Measurements from ENCODE around the gene KNCN. TPM values are rescaled to one million over a fixed set of nuclear protein-coding genes. Genes with fewer than 3 reads are reported as not detected.

KNCN gene
- total RNA-seq, 1 donor from 2014 or later: not detected

- DNase-seq (no peak), ATAC-seq (no peak)
- intact Hi-C loops (cut with micrococcal nuclease): no loop called here
Observed at GRCh38 chr1:46515576-46515975, 35.9 kb downstream of the KNCN start.

- DNase-seq (no peak), ATAC-seq (no peak)
- intact Hi-C loops (cut with micrococcal nuclease): no loop called here
Observed at GRCh38 chr1:46513536-46513935, 37.9 kb downstream of the KNCN start.

GRCh38 chr1:46512792-46513190 is 38.7 kb downstream of the KNCN start:
- no peak for DNase-seq
- no peak for ATAC-seq
- intact Hi-C loops (cut with micrococcal nuclease): no loop called here

DNA sequence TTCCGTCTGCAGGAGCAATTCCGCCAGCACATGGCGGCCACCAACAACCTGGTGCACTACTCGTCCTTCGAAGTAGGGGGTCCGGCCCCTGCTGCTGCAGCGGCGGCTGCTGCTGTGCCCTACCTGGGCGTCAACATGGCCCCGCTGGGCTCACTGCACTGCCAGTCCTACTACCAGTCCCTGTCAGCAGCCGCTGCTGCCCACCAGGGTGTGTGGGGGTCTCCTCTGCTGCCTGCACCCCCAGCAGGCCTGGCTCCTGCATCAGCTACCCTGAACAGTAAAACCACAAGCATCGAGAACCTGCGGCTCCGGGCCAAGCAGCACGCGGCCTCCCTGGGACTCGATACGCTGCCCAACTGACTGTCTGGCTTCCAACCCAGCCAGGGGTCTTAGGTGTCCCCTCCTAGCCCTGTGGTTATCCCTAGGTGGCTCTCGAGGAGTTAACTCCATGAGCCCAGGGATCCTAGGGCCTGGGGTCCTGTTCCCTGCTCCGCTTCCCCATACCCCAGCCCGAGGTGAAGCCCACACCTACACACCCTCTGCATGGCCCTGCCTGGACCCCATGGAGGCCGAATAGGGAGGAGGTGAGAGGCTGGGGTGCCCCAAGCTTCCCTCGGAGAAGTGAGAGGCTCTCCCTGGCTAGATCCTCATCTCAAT is 39.2 kb downstream of the KNCN start:
- no peak for DNase-seq
- intact Hi-C loops (cut with micrococcal nuclease): no loop called here
- ATAC-seq: no peak

DNA sequence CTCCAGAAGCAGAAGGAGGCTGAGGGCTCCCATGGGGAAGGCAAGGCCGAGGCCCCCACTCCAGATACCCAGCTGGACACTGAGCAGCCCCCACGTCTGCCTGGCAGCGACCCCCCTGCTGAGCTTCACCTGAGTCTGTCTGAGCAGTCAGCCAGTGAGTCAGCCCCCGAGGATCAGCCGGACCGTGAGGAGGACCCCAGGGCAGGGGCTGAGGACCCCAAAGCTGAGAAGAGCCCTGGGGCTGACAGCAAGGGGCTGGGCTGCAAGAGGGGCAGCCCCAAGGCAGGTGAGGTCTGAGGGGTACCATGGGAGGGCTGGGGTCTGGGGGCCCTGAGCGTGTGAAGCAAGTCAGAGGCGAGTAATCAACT is 40.5 kb downstream of the KNCN start:
- ATAC-seq: no peak
- intact Hi-C loops (cut with micrococcal nuclease): no loop called here
- no peak for DNase-seq

DNA sequence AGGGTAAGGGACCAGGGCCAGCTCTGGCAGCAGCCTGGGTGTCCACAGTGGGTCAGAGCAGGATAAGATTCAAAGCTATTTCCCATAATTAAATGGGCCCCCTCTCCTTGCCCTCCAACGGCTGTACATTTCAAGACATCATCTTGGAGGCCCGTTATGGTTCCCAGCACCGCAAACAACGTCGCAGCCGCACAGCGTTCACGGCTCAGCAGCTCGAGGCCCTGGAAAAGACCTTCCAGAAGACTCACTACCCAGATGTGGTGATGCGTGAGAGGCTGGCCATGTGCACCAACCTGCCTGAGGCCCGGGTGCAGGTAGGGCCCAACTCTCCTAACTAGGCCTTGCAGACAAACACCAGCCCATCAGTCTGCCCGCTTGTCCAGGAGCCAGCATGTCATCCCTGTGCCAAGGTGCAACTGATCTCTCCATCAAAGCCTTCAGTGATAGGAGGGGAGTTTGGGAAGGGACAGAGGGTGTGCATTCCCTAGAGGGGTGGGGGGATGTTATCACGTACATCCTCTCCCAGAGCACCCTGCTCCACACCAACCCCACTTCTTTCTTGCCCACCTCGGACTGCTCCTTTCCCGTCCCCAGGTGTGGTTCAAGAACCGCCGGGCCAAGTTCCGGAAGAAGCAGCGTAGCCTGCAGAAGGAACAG is 41.0 kb downstream of the KNCN start:
- intact Hi-C loops (cut with micrococcal nuclease): no loop called here
- DNase-seq (no peak), ATAC-seq (no peak)

- intact Hi-C loops (cut with micrococcal nuclease): no loop called here
- DNase-seq: no peak
- no peak for ATAC-seq
Observed at GRCh38 chr1:46508757-46509156, 42.7 kb downstream of the KNCN start.

DNA sequence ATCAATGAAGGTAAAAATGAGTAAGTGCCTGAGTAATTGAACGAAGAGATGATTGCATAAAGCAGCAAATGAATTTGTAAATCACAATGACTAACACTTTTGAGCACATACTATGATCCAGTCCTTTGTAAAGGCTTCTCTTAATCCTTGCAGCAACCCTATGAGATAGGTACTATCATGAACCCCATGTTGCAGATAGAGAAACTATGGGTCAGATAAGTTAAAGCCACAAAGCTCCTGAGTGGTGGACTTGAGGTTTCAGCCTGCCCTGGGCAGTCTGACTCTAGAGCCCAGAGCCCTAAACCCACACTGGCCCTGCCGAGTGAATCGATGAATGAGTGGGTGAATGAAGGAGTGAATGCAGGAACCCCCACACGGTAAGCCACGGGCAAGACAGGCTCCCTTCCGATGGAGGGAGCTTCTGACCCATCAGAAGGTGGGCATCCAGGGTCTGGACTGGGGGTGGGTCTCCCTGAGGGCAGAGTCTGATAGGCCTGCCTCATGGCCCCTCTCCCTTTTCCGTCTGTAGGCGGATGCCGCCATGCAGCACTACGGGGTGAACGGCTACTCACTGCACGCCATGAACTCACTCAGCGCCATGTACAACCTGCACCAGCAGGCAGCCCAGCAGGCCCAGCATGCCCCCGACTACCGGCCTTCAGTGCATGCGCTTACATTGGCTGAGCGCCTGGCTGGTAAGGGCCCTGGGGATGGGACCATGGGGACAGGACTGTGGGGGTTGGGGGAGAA is 44.8 kb downstream of the KNCN start:
- intact Hi-C loops (cut with micrococcal nuclease): no loop called here
- DNase-seq: no peak
- no peak for ATAC-seq

GRCh38 chr1:46503421-46503820 is 48.0 kb downstream of the KNCN start:
- DNase-seq (no peak), ATAC-seq (no peak)
- intact Hi-C loops (cut with micrococcal nuclease): no loop called here

- ATAC-seq (no peak), DNase-seq (no peak)
- intact Hi-C loops (cut with micrococcal nuclease): no loop called here
Observed at GRCh38 chr1:46501528-46501927, 49.9 kb downstream of the KNCN start.

GRCh38 chr1:46497665-46498064 is 53.8 kb downstream of the KNCN start:
- intact Hi-C loops (cut with micrococcal nuclease): no loop called here
- DNase-seq: no peak
- no peak for ATAC-seq

- intact Hi-C loops (cut with micrococcal nuclease): no loop called here
- no peak for ATAC-seq
- no peak for DNase-seq
Observed at GRCh38 chr1:46497020-46497419, 54.4 kb downstream of the KNCN start.

- intact Hi-C loops (cut with micrococcal nuclease): no loop called here
- DNase-seq: no peak
- ATAC-seq: no peak
Observed at GRCh38 chr1:46496505-46496904, 54.9 kb downstream of the KNCN start.

GRCh38 chr1:46495778-46496177 is 55.7 kb downstream of the KNCN start:
- intact Hi-C loops (cut with micrococcal nuclease): no loop called here

More at GRCh38 chr1:46495778-46496177, 55.7 kb downstream of the KNCN start:
- DNase-seq (no peak), ATAC-seq (no peak)

Other genes with a start within 250 kb of the KNCN start
- 37.6 TPM for gene LRRC41, start 248.0 kb downstream of the KNCN start, total RNA-seq
- 1,191 TPM for gene UQCRH, start 247.9 kb downstream of the KNCN start, total RNA-seq
- 15.3 TPM for gene NSUN4, start 210.8 kb downstream of the KNCN start, total RNA-seq
- 9.8 TPM for gene FAAH, start 157.3 kb downstream of the KNCN start, total RNA-seq
- not detected for gene DMBX1, start 61.8 kb downstream of the KNCN start, total RNA-seq
- 42.5 TPM for gene MKNK1, start 52.6 kb upstream of the KNCN start, total RNA-seq
- gene MOB3C, start 65.2 kb upstream of the KNCN start, total RNA-seq: 11.2 TPM
- gene ATPAF1, start 116.7 kb upstream of the KNCN start, total RNA-seq: 216 TPM
- not detected for gene TEX38, start 120.2 kb upstream of the KNCN start, total RNA-seq
- gene EFCAB14, start 167.5 kb upstream of the KNCN start, total RNA-seq: 55.3 TPM
- 16.1 TPM for gene CYP4B1, start 247.4 kb upstream of the KNCN start, total RNA-seq